Measurements from ENCODE around the gene SLC5A4. TPM values are rescaled to one million over a fixed set of nuclear protein-coding genes. Genes with fewer than 3 reads are reported as not detected.
"Not testable (repeated sequence)": the region's sequence is repeated elsewhere in the genome, so short reads cannot be mapped to it uniquely, and the experiment has no call there.

Gene SLC5A4
- polyA plus RNA-seq, 1 donor, result 2.6 TPM

DNA sequence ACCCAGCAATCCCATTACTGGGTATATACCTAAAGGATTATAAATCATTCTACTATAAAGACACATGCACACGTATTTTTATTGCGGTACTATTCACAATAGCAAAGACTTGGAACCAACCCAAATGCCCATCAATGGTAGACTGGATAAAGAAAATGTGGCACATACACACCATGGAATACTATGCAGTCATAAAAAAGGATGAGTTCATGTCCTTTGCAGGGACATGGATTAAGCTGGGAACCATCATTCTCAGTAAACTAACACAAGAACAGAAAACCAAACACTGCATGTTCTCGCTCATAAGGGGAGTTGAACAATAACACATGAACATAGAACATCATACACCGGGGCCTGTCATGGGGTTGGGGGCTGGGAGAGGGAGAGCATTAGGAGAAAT lies 8.5 kb upstream of the SLC5A4 start:
- not testable (repeated sequence) for H3K27ac ChIP-seq (ENCODE audit: low read length); H3K4me3 ChIP-seq (ENCODE audit: low read length); DNase-seq; H3K36me3 ChIP-seq (ENCODE audit: control insufficient read depth, insufficient read depth, low read length); H3K27me3 ChIP-seq (ENCODE audit: control insufficient read depth, insufficient read depth, low read length); H3K9me3 ChIP-seq (ENCODE audit: control insufficient read depth, low read depth, low read length); H3K4me1 ChIP-seq (ENCODE audit: control insufficient read depth, insufficient read depth, low read length)
- 83% methylated on average over 1 of the region's 4 CpGs for WGBS (ENCODE audit: insufficient coverage, low lambda C conversion rate)

- no peaks in the 10 kb centered on the region for H3K4me1 ChIP-seq (ENCODE audit: control insufficient read depth, insufficient read depth, low read length)
- H3K36me3 ChIP-seq (ENCODE audit: control insufficient read depth, insufficient read depth, low read length), result no peaks in the 10 kb centered on the region
- no peak overlapping the region for H3K4me3 ChIP-seq (ENCODE audit: low read length)
- WGBS (ENCODE audit: insufficient coverage, low lambda C conversion rate), result no CpG with 5 or more reads among the region's 4 CpGs
- DNase-seq, result no peak
- H3K9me3 ChIP-seq (ENCODE audit: control insufficient read depth, low read depth, low read length), result no peaks in the 10 kb centered on the region
- no peaks in the 10 kb centered on the region for H3K27me3 ChIP-seq (ENCODE audit: control insufficient read depth, insufficient read depth, low read length)
- no peak overlapping the region for H3K27ac ChIP-seq (ENCODE audit: low read length)
Observed at GRCh38 chr22:32261306-32261705, 6.2 kb upstream of the SLC5A4 start.

- H3K27me3 ChIP-seq (ENCODE audit: control insufficient read depth, insufficient read depth, low read length), result no peaks in the 10 kb centered on the region
- WGBS (ENCODE audit: insufficient coverage, low lambda C conversion rate), result no CpG with 5 or more reads among the region's 2 CpGs
Observed at GRCh38 chr22:32258791-32259190, 3.6 kb upstream of the SLC5A4 start.

GRCh38 chr22:32255726-32256125 lies 579 bp upstream of the SLC5A4 start:
- peaks cover 11% of the 10 kb centered on the region for H3K4me1 ChIP-seq (ENCODE audit: control insufficient read depth, insufficient read depth, low read length)
- H3K36me3 ChIP-seq (ENCODE audit: control insufficient read depth, insufficient read depth, low read length), result no peaks in the 10 kb centered on the region
- no peaks in the 10 kb centered on the region for H3K9me3 ChIP-seq (ENCODE audit: control insufficient read depth, low read depth, low read length)
- DNase-seq, result peak; percentile 50 to 73
- no CpG with 5 or more reads among the region's 3 CpGs for WGBS (ENCODE audit: insufficient coverage, low lambda C conversion rate)
- H3K27ac ChIP-seq (ENCODE audit: low read length), result peak overlapping the region; percentile 62
- no peaks in the 10 kb centered on the region for H3K27me3 ChIP-seq (ENCODE audit: control insufficient read depth, insufficient read depth, low read length)
- H3K4me3 ChIP-seq (ENCODE audit: low read length), result no peak overlapping the region

More at GRCh38 chr22:32258791-32259190, 3.6 kb upstream of the SLC5A4 start:
- Histone ChIP-seq H3K4me3 (ENCODE audit: low read length) (no peak overlapping the region), H3K4me1 (ENCODE audit: control insufficient read depth, insufficient read depth, low read length) (peaks cover 11% of the 10 kb centered on the region), H3K27ac (ENCODE audit: low read length) (no peak overlapping the region), H3K9me3 (ENCODE audit: control insufficient read depth, low read depth, low read length) (no peaks in the 10 kb centered on the region), H3K36me3 (ENCODE audit: control insufficient read depth, insufficient read depth, low read length) (no peaks in the 10 kb centered on the region)
- DNase-seq, result no peak

GRCh38 chr22:32249231-32249630 lies 5.9 kb downstream of the SLC5A4 start:
- DNase-seq, result peak; percentile 58 to 73
- H3K27me3 ChIP-seq (ENCODE audit: control insufficient read depth, insufficient read depth, low read length), result no peaks in the 10 kb centered on the region

GRCh38 chr22:32248276-32248675 lies 6.9 kb downstream of the SLC5A4 start:
- Histone ChIP-seq H3K9me3 (ENCODE audit: control insufficient read depth, low read depth, low read length) (no peaks in the 10 kb centered on the region), H3K27me3 (ENCODE audit: control insufficient read depth, insufficient read depth, low read length) (no peaks in the 10 kb centered on the region), H3K27ac (ENCODE audit: low read length) (no peak overlapping the region), H3K4me1 (ENCODE audit: control insufficient read depth, insufficient read depth, low read length) (peaks cover 52% of the 10 kb centered on the region), H3K4me3 (ENCODE audit: low read length) (no peak overlapping the region), H3K36me3 (ENCODE audit: control insufficient read depth, insufficient read depth, low read length) (no peaks in the 10 kb centered on the region)
- 50% methylated on average over 1 of the region's 1 CpG for WGBS (ENCODE audit: insufficient coverage, low lambda C conversion rate)
- no peak for DNase-seq

More at GRCh38 chr22:32249231-32249630, 5.9 kb downstream of the SLC5A4 start:
- no CpG with 5 or more reads among the region's 1 CpG for whole genome bisulfite sequencing (ENCODE audit: insufficient coverage, low lambda C conversion rate)
- Histone ChIP-seq H3K36me3 (ENCODE audit: control insufficient read depth, insufficient read depth, low read length) (no peaks in the 10 kb centered on the region), H3K27ac (ENCODE audit: low read length) (no peak overlapping the region), H3K4me1 (ENCODE audit: control insufficient read depth, insufficient read depth, low read length) (peaks cover 46% of the 10 kb centered on the region), H3K4me3 (ENCODE audit: low read length) (no peak overlapping the region), H3K9me3 (ENCODE audit: control insufficient read depth, low read depth, low read length) (no peaks in the 10 kb centered on the region)

- Histone ChIP-seq H3K9me3 (ENCODE audit: control insufficient read depth, low read depth, low read length) (no peaks in the 10 kb centered on the region), H3K27ac (ENCODE audit: low read length) (no peak overlapping the region), H3K36me3 (ENCODE audit: control insufficient read depth, insufficient read depth, low read length) (no peaks in the 10 kb centered on the region), H3K4me1 (ENCODE audit: control insufficient read depth, insufficient read depth, low read length) (peaks cover 60% of the 10 kb centered on the region), H3K27me3 (ENCODE audit: control insufficient read depth, insufficient read depth, low read length) (no peaks in the 10 kb centered on the region), H3K4me3 (ENCODE audit: low read length) (no peak overlapping the region)
- peak; percentile 23 to 64 for DNase-seq
- no CpG with 5 or more reads among the region's 5 CpGs for WGBS (ENCODE audit: insufficient coverage, low lambda C conversion rate)
Observed at GRCh38 chr22:32246166-32246565, 9.0 kb downstream of the SLC5A4 start.

DNA sequence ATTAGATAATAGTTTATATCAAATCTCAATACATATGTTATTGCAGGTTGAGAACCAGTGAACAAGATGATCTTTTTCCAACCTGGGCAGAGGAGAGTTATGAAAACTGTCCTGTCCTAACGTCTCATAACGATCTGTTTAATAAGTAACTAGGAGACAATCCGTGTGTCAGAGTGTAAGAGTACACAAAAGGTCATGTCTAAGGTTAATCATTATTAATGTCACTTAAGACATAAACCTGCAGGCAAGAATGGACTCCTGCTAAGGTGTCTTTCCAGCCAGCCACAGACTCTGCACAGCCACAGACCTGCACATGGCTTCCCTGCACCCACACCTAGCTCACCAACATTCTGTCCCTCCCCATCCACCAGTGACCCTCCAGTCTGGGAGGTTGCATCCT lies 10.1 kb downstream of the SLC5A4 start:
- H3K9me3 ChIP-seq (ENCODE audit: control insufficient read depth, low read depth, low read length), result no peaks in the 10 kb centered on the region
- H3K4me3 ChIP-seq (ENCODE audit: low read length), result no peak overlapping the region
- H3K4me1 ChIP-seq (ENCODE audit: control insufficient read depth, insufficient read depth, low read length), result peaks cover 65% of the 10 kb centered on the region
- no CpG with 5 or more reads among the region's 3 CpGs for WGBS (ENCODE audit: insufficient coverage, low lambda C conversion rate)
- H3K27ac ChIP-seq (ENCODE audit: low read length), result peak overlapping the region; percentile 64
- H3K36me3 ChIP-seq (ENCODE audit: control insufficient read depth, insufficient read depth, low read length), result no peaks in the 10 kb centered on the region
- DNase-seq, result peak; percentile 64 to 85
- H3K27me3 ChIP-seq (ENCODE audit: control insufficient read depth, insufficient read depth, low read length), result no peaks in the 10 kb centered on the region

- H3K4me3 ChIP-seq (ENCODE audit: low read length), result no peak overlapping the region
- WGBS (ENCODE audit: insufficient coverage, low lambda C conversion rate), result 80% methylated on average over 1 of the region's 1 CpG
- H3K27me3 ChIP-seq (ENCODE audit: control insufficient read depth, insufficient read depth, low read length), result no peaks in the 10 kb centered on the region
- H3K36me3 ChIP-seq (ENCODE audit: control insufficient read depth, insufficient read depth, low read length), result no peaks in the 10 kb centered on the region
- peak overlapping the region; percentile 64 for H3K27ac ChIP-seq (ENCODE audit: low read length)
- no peak for DNase-seq
- no peaks in the 10 kb centered on the region for H3K9me3 ChIP-seq (ENCODE audit: control insufficient read depth, low read depth, low read length)
- H3K4me1 ChIP-seq (ENCODE audit: control insufficient read depth, insufficient read depth, low read length), result peaks cover 63% of the 10 kb centered on the region
Observed at GRCh38 chr22:32244547-32244946, 10.6 kb downstream of the SLC5A4 start.

- H3K27me3 ChIP-seq (ENCODE audit: control insufficient read depth, insufficient read depth, low read length), result no peaks in the 10 kb centered on the region
- WGBS (ENCODE audit: insufficient coverage, low lambda C conversion rate), result 0% methylated on average over 1 of the region's 2 CpGs
- DNase-seq, result peak in 1 of 2 donors; percentile 14
- H3K36me3 ChIP-seq (ENCODE audit: control insufficient read depth, insufficient read depth, low read length), result no peaks in the 10 kb centered on the region
- peak overlapping the region; percentile 64 for H3K27ac ChIP-seq (ENCODE audit: low read length)
- no peaks in the 10 kb centered on the region for H3K9me3 ChIP-seq (ENCODE audit: control insufficient read depth, low read depth, low read length)
- no peak overlapping the region for H3K4me3 ChIP-seq (ENCODE audit: low read length)
- H3K4me1 ChIP-seq (ENCODE audit: control insufficient read depth, insufficient read depth, low read length), result peaks cover 38% of the 10 kb centered on the region
Observed at GRCh38 chr22:32240461-32240860, 14.7 kb downstream of the SLC5A4 start.

DNA sequence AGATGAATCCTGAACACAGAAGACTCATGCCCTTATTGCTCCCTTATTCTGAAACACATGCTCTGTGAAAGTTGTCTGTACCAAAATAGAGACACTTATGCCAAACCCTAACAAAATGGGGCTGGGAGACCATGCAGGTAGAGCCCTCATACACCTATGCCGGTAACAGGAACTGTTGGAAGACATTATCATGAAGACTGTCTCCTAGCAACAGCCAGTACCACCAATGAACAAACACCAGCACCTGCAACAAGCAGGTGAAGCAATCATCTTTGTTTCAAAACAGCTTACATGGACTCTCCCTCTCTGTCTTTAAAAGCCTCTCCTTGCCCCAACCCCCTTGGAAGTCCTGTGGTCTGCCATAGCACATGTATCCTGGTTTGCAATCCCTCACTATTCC lies 17.2 kb downstream of the SLC5A4 start:
- Histone ChIP-seq H3K9me3 (ENCODE audit: control insufficient read depth, low read depth, low read length) (no peaks in the 10 kb centered on the region), H3K4me1 (ENCODE audit: control insufficient read depth, insufficient read depth, low read length) (peaks cover 23% of the 10 kb centered on the region), H3K4me3 (ENCODE audit: low read length) (no peak overlapping the region), H3K27me3 (ENCODE audit: control insufficient read depth, insufficient read depth, low read length) (no peaks in the 10 kb centered on the region), H3K36me3 (ENCODE audit: control insufficient read depth, insufficient read depth, low read length) (no peaks in the 10 kb centered on the region), H3K27ac (ENCODE audit: low read length) (no peak overlapping the region)
- no CpG with 5 or more reads among the region's 1 CpG for WGBS (ENCODE audit: insufficient coverage, low lambda C conversion rate)
- DNase-seq, result peak; percentile 26 to 69

Measured in large intestine (tissue), 3 donors.